ENCODE results near the gene TMEM91. TPM values are rescaled to one million over a fixed set of nuclear protein-coding genes. Genes with fewer than 3 reads are reported as not detected.
A peak's percentile ranks its signal among the peaks of the same experiment; 100 is the strongest.

TMEM91 gene
- total and polyA plus RNA-seq, 2 of the 13 experiments (the other 11 are each of a cell fraction or from before 2014, with no cell fraction given), result 6.3 to 10.3 TPM

DNA sequence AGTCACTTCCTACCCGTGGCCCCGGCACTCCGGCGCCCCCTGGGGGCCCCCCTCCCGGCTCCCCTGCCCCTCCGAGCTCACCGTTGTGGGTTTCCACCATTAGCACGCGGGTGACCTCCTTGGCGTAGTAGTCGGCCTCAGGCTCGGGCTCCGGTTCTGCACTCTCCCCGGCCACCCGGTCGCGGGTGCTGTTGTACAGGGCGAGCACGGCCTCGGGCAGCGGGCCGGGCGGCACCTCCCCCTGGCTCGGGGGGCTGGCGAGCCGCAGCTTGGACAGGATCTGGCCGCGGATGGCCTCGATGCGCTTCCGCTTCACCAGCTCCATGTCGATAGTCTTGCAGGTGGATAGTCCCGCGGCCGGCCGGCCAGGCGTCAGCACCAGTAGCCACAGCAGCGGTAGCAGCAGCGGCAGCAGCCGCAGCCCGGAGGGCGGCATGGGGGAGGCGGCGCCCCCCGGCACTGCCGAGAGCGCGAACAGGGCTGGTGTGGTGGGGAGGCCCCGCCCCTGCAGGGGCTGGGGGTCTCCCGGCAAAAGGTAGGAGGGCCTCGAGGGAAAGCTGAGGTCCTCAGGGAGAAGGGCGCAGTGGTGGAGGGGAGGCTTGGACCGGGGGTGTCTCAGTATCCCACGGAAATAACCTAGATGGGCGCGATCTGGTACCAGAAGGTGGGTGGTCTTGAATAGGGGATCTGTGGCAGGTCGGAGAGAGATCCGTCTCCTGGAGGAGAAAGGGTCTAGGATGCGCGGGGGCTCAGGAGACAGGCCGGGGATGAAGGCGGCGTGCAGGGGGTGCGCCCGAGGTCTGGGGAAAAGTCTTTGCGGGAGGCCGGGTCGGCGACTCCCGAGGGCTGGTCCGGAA lies 23.5 kb upstream of the TMEM91 start (continued):
- TF ChIP-seq, protein P1, sequence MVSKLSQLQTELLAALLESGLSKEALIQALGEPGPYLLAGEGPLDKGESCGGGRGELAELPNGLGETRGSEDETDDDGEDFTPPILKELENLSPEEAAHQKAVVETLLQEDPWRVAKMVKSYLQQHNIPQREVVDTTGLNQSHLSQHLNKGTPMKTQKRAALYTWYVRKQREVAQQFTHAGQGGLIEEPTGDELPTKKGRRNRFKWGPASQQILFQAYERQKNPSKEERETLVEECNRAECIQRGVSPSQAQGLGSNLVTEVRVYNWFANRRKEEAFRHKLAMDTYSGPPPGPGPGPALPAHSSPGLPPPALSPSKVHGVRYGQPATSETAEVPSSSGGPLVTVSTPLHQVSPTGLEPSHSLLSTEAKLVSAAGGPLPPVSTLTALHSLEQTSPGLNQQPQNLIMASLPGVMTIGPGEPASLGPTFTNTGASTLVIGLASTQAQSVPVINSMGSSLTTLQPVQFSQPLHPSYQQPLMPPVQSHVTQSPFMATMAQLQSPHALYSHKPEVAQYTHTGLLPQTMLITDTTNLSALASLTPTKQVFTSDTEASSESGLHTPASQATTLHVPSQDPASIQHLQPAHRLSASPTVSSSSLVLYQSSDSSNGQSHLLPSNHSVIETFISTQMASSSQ (IDR thresholded peaks at IDR 0.05; ENCODE audit: low read depth), result no peak
- TF ChIP-seq, protein P1 (CRISPR knock-in tag; IDR thresholded peaks at IDR 0.05; ENCODE audit: borderline replicate concordance), result no peak
- TF ChIP-seq ZNF674 (CRISPR knock-in tag; IDR thresholded peaks at IDR 0.05; ENCODE audit: low read depth), result no peak
- TF ChIP-seq, protein P2, sequence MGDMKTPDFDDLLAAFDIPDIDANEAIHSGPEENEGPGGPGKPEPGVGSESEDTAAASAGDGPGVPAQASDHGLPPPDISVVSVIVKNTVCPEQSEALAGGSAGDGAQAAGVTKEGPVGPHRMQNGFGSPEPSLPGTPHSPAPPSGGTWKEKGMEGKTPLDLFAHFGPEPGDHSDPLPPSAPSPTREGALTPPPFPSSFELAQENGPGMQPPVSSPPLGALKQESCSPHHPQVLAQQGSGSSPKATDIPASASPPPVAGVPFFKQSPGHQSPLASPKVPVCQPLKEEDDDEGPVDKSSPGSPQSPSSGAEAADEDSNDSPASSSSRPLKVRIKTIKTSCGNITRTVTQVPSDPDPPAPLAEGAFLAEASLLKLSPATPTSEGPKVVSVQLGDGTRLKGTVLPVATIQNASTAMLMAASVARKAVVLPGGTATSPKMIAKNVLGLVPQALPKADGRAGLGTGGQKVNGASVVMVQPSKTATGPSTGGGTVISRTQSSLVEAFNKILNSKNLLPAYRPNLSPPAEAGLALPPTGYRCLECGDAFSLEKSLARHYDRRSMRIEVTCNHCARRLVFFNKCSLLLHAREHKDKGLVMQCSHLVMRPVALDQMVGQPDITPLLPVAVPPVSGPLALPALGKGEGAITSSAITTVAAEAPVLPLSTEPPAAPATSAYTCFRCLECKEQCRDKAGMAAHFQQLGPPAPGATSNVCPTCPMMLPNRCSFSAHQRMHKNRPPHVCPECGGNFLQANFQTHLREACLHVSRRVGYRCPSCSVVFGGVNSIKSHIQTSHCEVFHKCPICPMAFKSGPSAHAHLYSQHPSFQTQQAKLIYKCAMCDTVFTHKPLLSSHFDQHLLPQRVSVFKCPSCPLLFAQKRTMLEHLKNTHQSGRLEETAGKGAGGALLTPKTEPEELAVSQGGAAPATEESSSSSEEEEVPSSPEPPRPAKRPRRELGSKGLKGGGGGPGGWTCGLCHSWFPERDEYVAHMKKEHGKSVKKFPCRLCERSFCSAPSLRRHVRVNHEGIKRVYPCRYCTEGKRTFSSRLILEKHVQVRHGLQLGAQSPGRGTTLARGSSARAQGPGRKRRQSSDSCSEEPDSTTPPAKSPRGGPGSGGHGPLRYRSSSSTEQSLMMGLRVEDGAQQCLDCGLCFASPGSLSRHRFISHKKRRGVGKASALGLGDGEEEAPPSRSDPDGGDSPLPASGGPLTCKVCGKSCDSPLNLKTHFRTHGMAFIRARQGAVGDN (CRISPR knock-in tag; IDR thresholded peaks at IDR 0.05), result peak; percentile 88
- no peak for TF ChIP-seq CEBPG (CRISPR knock-in tag; IDR thresholded peaks at IDR 0.05)
- no peak for TF ChIP-seq ZNF543 (CRISPR knock-in tag; IDR thresholded peaks at IDR 0.05)
- TF ChIP-seq TCF7 (IDR thresholded peaks at IDR 0.05; ENCODE audit: low read depth), result no peak
- TF ChIP-seq, protein P3, sequence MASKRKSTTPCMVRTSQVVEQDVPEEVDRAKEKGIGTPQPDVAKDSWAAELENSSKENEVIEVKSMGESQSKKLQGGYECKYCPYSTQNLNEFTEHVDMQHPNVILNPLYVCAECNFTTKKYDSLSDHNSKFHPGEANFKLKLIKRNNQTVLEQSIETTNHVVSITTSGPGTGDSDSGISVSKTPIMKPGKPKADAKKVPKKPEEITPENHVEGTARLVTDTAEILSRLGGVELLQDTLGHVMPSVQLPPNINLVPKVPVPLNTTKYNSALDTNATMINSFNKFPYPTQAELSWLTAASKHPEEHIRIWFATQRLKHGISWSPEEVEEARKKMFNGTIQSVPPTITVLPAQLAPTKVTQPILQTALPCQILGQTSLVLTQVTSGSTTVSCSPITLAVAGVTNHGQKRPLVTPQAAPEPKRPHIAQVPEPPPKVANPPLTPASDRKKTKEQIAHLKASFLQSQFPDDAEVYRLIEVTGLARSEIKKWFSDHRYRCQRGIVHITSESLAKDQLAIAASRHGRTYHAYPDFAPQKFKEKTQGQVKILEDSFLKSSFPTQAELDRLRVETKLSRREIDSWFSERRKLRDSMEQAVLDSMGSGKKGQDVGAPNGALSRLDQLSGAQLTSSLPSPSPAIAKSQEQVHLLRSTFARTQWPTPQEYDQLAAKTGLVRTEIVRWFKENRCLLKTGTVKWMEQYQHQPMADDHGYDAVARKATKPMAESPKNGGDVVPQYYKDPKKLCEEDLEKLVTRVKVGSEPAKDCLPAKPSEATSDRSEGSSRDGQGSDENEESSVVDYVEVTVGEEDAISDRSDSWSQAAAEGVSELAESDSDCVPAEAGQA (IDR thresholded peaks at IDR 0.05; ENCODE audit: low read depth), result no peak
- TF ChIP-seq, protein P3 (CRISPR knock-in tag; IDR thresholded peaks at IDR 0.05; ENCODE audit: borderline replicate concordance), result no peak
- TF ChIP-seq SALL2 (CRISPR knock-in tag; IDR thresholded peaks at IDR 0.05), result no peak
- no peak for TF ChIP-seq ZNF773 (CRISPR knock-in tag; IDR thresholded peaks at IDR 0.05; ENCODE audit: borderline replicate concordance)
- no peak for TF ChIP-seq GLI4 (CRISPR knock-in tag; IDR thresholded peaks at IDR 0.05; ENCODE audit: borderline replicate concordance)

All from HepG2 (cell line).